WI38 (cell line): ENCODE measurements around the gene SEZ6L2.
"Not testable (repeated sequence)": the region's sequence is repeated elsewhere in the genome, so short reads cannot be mapped to it uniquely, and the experiment has no call there.

ENCODE experiments used
- H3K4me3 ChIP-seq: 2 replicates; pipeline ENCODE4 v1.5.1; 2011; ENCODE audit warnings: low read depth, mild to moderate bottlenecking, control low read depth, low read length
- CTCF ChIP-seq: IDR thresholded peaks from 2 replicates; pipeline ENCODE4 v1.5.1; 2012; ENCODE audit warnings: low read depth, mild to moderate bottlenecking, control low read depth, low read length

SEZ6L2 gene

DNA sequence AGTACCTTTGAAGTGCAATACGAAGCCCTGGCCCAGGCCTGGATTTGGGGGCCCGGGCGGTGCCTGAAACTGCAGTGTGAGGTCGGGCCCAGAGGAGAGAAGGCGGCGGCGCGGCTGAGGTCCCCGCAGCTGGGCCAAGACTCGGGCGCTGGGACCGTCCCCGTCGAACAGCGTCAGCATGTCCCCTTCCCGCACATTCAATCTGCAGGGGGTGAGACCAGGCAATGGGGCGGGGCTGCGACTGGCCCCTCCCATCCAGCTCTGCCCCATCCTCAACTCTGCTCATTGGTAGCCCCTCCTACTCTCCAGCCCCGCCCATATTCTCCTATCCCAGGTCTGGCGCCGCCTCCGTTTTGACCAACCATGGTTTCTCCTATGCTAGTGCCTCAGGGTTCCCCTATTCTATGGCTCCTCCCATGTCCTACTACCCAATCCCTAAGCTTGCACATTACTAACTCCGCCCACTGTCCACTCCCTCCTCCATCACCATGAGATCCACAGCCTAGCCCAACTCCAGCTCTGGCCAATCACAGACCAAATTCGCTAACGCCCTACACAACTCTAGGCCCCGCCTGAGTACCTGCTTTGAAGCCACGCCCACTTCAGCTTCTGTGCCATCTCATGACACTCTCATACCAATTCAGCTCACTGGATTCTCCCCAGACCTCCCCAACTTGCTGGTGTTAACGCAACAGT is 21.9 kb downstream of the SEZ6L2 start:
- no peak for TF ChIP-seq CTCF
- no peak overlapping the region for H3K4me3 ChIP-seq

DNA sequence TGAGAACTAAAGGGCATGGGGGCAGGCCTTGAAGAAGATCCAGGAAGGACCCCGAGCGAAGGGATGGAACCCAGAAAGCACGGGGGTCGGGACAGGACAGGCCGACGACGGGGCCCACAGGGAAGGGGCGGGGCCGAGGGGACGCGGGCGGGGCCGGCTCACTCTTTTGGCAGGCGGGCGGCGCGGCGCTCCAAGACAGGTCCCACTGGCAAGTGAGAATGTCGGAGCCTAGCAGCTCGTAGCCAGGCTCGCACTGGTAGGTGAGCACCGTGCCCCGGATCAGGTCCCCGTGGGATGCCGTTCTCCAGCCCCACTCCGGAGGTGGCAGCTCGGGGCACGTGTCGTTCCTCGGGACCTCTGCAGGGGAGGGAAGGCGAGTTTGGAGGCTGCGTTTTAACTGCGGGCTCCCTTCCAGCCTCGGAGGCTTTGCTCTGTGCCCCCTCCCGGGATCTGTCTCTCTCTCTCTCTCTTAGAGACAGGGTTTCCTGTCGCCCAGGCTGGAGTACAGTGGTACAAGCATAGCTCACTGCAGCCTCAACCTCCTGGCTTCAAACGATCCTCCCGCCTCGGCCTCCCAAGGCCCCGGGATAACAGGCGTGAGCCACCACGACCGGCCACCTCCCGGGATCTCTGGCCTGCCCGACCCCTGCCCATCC is 22.6 kb downstream of the SEZ6L2 start:
- TF ChIP-seq CTCF, result no peak
- peak overlapping the region; percentile 20; the same call in 1 of the 2 replicates for H3K4me3 ChIP-seq

- peak overlapping the region; percentile 20; the same call in 1 of the 2 replicates for H3K4me3 ChIP-seq
- no peak for TF ChIP-seq CTCF
Measured at GRCh38 chr16:29876217-29876593, 23.1 kb downstream of the SEZ6L2 start.

GRCh38 chr16:29875206-29875605 is 24.1 kb downstream of the SEZ6L2 start:
- no peak overlapping the region for H3K4me3 ChIP-seq
- TF ChIP-seq CTCF, result no peak

- no peak overlapping the region for H3K4me3 ChIP-seq
- no peak for TF ChIP-seq CTCF
Measured at GRCh38 chr16:29873319-29873718, 26.0 kb downstream of the SEZ6L2 start.

DNA sequence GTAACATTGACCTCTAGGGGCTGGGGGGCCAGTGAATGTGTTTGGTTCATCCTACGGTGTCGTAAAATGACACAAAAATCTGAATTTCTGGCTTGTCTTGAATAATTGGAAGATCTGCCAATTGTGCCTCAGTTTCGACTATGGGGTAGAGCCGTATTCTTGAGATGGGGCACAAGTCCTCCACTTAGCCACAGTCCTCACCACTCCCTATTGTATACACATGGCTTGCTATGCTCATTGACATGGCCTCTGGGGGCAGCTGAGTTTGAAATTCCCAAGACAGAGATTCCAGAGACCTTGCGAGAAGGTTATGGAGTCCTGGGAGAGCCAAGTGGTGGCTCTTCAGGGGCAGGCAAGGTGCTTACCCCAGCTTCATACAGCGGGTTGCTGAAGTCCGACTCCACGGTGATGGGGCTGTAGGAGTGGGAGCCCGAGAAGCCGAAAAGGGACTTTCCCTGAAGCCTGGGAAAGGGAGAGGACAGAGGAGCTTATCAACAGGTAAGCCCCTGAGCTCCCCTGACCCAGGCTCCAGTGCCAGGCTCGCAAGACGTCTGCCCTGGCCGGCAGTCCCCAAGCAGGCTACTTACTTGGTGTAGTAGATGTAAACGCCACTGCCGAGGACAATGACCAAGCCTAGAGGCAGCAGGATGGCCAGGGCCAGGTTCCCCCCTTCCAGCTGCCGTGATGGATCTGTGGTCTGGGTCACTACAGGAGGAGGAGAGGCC is 27.4 kb downstream of the SEZ6L2 start:
- no peak for TF ChIP-seq CTCF
- no peak overlapping the region for H3K4me3 ChIP-seq

GRCh38 chr16:29869067-29869466 is 30.3 kb downstream of the SEZ6L2 start:
- H3K4me3 ChIP-seq, result not testable (repeated sequence)
